Endothelial cell (in vitro differentiated cells): ENCODE results near the gene F3. TPM values are rescaled to one million over a fixed set of nuclear protein-coding genes. Genes with fewer than 3 reads are reported as not detected.

Experiments
- DNase-seq: peaks from one replicate; pipeline ENCODE4 v3.0.0; 2021; ENCODE audit warnings: low spot score
- H3K27ac Mint-ChIP-seq: one replicate; pipeline ENCODE4 v1.8.0; 2021; ENCODE audit warnings: mixed read lengths, inconsistent platforms; ENCODE audit not compliant: unreplicated experiment
- H3K27me3 Mint-ChIP-seq: one replicate; pipeline ENCODE4 v1.8.0; 2021; ENCODE audit warnings: mild to moderate bottlenecking, moderate library complexity, mixed read lengths, inconsistent platforms; ENCODE audit not compliant: unreplicated experiment
- H3K36me3 Mint-ChIP-seq: one replicate; pipeline ENCODE4 v1.8.0; 2021; ENCODE audit warnings: mild to moderate bottlenecking, low read depth, mixed read lengths, inconsistent platforms; ENCODE audit not compliant: unreplicated experiment
- H3K4me1 Mint-ChIP-seq: one replicate; pipeline ENCODE4 v1.8.0; 2021; ENCODE audit warnings: mild to moderate bottlenecking, mixed read lengths, inconsistent platforms; ENCODE audit not compliant: unreplicated experiment
- H3K4me3 Mint-ChIP-seq: one replicate; pipeline ENCODE4 v1.8.0; 2021; ENCODE audit warnings: mild to moderate bottlenecking, mixed read lengths, inconsistent platforms; ENCODE audit not compliant: unreplicated experiment
- H3K9me3 Mint-ChIP-seq: one replicate; pipeline ENCODE4 v1.8.0; 2021; ENCODE audit warnings: mixed read lengths, inconsistent platforms; ENCODE audit not compliant: unreplicated experiment
- CTCF ChIP-seq: fragments of 200-600 bp; sonication (generic); IDR thresholded peaks from one replicate; pipeline ENCODE4 v1.5.0; 2021; ENCODE audit warnings: antibody characterized with exemption; ENCODE audit not compliant: unreplicated experiment
- total RNA-seq: library from RNA; stranded (reverse); fragmentation: NEBNext Ultra II Directional; extraction: Animal tissue kit (Norgen Biotek cat#: 25700); gene quantifications from one replicate; pipeline ENCODE4 v1.2.1, GENCODE V29; 2021; ENCODE audit not compliant: unreplicated experiment

The F3 gene
- total RNA-seq, 1 donor from 2014 or later = 1.4 TPM

- DNase-seq = no peak
- peaks cover 8% of the 10 kb centered on the region for H3K27me3 Mint-ChIP-seq
- H3K9me3 Mint-ChIP-seq = no peaks in the 10 kb centered on the region
- H3K27ac Mint-ChIP-seq = no peak overlapping the region
- no peak overlapping the region for H3K4me3 Mint-ChIP-seq
- no peak for TF ChIP-seq CTCF
- peaks cover 8% of the 10 kb centered on the region for H3K36me3 Mint-ChIP-seq
- H3K4me1 Mint-ChIP-seq = peaks cover 13% of the 10 kb centered on the region
Measured at GRCh38 chr1:94539496-94539895, 2.1 kb downstream of the F3 start.

GRCh38 chr1:94538243-94538827, 3.2 kb downstream of the F3 start:
- DNase-seq = no peak
- Mint-ChIP-seq H3K27ac (no peak overlapping the region), H3K4me1 (peaks cover 13% of the 10 kb centered on the region), H3K27me3 (peaks cover 9% of the 10 kb centered on the region), H3K4me3 (no peak overlapping the region), H3K36me3 (peaks cover 8% of the 10 kb centered on the region), H3K9me3 (no peaks in the 10 kb centered on the region)
- TF ChIP-seq CTCF = no peak

GRCh38 chr1:94537254-94537653, 4.3 kb downstream of the F3 start:
- peaks cover 8% of the 10 kb centered on the region for H3K36me3 Mint-ChIP-seq
- H3K27me3 Mint-ChIP-seq = peaks cover 4% of the 10 kb centered on the region
- H3K4me3 Mint-ChIP-seq = no peak overlapping the region
- H3K9me3 Mint-ChIP-seq = no peaks in the 10 kb centered on the region
- no peak overlapping the region for H3K27ac Mint-ChIP-seq
- no peak for DNase-seq
- peaks cover 8% of the 10 kb centered on the region for H3K4me1 Mint-ChIP-seq
- no peak for TF ChIP-seq CTCF

GRCh38 chr1:94535879-94536278, 5.7 kb downstream of the F3 start:
- H3K4me3 Mint-ChIP-seq = no peak overlapping the region

More at GRCh38 chr1:94535879-94536278, 5.7 kb downstream of the F3 start:
- Mint-ChIP-seq H3K9me3 (no peaks in the 10 kb centered on the region), H3K27me3 (peaks cover 4% of the 10 kb centered on the region), H3K27ac (no peak overlapping the region), H3K4me1 (peaks cover 6% of the 10 kb centered on the region), H3K36me3 (peaks cover 7% of the 10 kb centered on the region)
- no peak for TF ChIP-seq CTCF
- no peak for DNase-seq
